Left ventricle myocardium superior (tissue), 1 donor: ENCODE data around the gene ARID1B. TPM values are rescaled to one million over a fixed set of nuclear protein-coding genes. Genes with fewer than 3 reads are reported as not detected.

Experiments
- ATAC-seq: fragments of 200-7000 bp; cut with Tn5 transposase; one replicate; pipeline ENCODE4 v1.9.1; 2020; ENCODE audit warnings: mild to moderate bottlenecking, moderate library complexity
- DNase-seq: peaks from one replicate; pipeline ENCODE4 v3.0.0-alpha.2; 2020
- intact Hi-C: fragments of 100-400 bp; cut with micrococcal nuclease; formaldehyde crosslinking; loops from one replicate; pipeline ENCODE4 v1.11.0; 2022
- total RNA-seq: library from RNA; stranded (reverse); fragmentation: NEBNext Ultra II Directional; extraction: Animal tissue kit (Norgen Biotek cat#: 25700); gene quantifications from one replicate; pipeline ENCODE4 v1.2.1, GENCODE V29; 2021
- donor health status: DM: no; HTN: yes; CAD: no; lungs with severe emphysema.

The ARID1B gene
- total RNA-seq, 1 donor from 2014 or later: 46.6 TPM

- no peak for ATAC-seq
- intact Hi-C loops: no loop called here
- no peak for DNase-seq
Observed at GRCh38 chr6:157064502-157064901, 287.3 kb downstream of the ARID1B start.

- DNase-seq (no peak), ATAC-seq (no peak)
- intact Hi-C loops: no loop called here
Observed at GRCh38 chr6:157065366-157065765, 288.2 kb downstream of the ARID1B start.

DNA sequence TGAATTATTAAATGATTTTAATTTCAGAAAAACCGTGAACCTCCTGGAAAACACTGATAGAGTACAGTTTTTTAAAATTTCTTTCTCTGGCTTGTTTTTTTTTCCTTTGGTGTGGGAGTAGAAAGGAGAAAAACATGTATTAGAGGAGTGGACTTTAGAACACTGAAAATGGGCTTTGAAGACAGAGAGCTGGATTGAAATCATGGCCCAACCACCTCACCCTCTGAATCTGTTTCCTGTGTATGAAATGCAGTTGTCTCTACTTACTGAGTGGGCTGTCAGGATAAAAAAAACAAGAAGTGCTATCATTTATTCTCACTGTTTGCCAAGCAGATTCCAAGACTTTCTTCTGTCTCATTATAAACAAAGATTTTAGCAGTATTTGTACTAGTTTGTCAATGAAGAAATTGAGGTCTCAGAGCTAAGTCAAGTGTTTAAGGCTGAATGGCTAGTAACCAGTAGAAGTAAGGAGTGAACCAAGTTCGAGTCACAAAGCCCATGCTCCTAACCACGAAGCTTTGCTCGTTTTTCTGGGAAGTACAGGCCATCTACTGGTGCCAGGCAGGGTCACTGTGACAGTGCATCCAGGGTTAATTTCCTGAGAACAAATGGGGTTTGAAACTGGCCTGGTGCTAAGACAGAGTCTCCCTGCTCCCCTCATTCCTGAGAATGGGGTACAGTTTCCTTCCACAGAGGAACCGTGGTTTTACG is 289.8 kb downstream of the ARID1B start:
- DNase-seq (no peak), ATAC-seq (peak; percentile 22)

GRCh38 chr6:157067507-157067906 is 290.3 kb downstream of the ARID1B start:
- no peak for DNase-seq
- no peak for ATAC-seq
- intact Hi-C loops: no loop called here

More for the DNA sequence above, 289.8 kb downstream of the ARID1B start:
- intact Hi-C loops: no loop called here

DNA sequence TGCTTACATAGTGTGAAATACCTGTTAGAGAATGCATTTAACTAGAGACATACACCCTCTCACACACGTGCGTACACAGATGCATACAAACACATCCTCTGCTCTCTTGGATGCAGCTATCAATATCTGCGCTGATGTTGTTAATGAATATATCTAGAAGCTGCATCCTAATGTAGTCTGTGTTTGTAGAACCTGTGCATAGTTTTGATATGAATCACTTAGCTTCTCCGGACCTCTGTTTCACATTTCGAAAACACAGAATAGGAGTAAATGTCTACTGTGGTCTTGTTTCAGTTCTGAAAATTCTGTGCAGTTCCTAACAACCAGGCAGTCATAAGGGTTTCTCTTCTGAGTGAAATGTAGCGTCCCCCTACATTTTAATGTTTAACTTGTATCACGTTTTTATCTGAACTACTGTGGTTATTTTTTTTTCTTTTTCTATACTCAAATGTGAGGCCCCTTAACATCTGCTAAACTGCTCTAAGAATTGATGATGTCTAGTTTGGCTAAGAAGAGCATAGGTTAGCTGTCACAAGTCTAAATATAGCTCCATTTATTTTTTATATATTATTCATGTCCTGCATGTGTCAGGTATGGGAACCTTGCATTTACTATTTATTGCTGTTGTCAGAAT is 291.6 kb downstream of the ARID1B start:
- no peak for ATAC-seq
- intact Hi-C loops: no loop called here
- no peak for DNase-seq

DNA sequence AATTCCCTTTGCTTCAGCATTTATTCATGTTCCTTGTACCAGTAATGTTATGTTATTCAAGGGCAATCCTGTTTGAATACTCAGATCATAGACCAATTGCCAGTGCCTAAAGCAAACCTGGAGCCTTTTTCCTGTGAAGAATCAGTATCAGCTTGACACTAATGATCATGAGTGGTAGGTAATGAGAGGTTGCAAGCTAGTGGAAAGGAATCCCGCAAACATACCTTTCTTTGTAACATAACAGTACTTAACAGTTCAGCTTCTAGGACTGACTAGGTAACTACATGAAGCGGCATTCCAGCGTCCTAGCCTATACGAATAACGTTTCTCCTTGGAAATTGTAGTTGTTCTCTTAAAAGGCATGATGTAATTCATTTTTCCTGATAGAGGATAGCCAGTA is 292.4 kb downstream of the ARID1B start:
- DNase-seq (no peak), ATAC-seq (no peak)
- intact Hi-C loops: no loop called here

DNA sequence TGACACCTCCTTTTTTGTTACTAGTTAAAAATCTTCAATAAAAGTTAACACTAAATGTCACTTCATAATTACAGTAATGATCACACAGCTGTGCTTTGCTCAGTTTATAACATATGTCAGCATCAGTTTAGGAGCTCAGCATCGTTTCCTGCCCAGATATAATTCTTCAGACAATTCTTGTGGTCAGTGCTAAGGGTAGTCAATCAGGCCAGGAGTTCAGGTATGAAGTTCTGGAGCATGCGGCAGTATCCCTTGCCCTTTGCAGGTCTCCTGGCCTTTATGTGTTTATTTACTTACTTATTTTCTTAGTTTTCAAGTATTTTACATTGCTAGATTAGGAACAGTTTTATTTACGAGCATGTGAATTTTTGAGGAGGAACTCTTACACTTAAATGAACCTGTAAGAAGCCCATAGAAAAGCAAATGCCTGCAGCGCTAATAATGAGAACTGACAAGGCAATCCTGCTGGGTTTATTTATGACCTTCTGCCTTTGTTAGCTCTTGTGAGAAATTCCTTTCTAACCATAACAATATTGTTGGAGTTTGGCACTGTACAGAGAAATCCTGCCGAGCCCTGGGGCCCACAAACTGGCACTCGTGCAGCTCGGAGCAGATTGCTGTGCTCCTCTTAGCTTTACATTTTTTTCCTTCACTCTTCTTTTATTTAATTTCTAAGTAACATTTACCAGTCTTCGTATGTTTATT is 293.4 kb downstream of the ARID1B start:
- intact Hi-C loops: no loop called here
- DNase-seq (no peak), ATAC-seq (no peak)

DNA sequence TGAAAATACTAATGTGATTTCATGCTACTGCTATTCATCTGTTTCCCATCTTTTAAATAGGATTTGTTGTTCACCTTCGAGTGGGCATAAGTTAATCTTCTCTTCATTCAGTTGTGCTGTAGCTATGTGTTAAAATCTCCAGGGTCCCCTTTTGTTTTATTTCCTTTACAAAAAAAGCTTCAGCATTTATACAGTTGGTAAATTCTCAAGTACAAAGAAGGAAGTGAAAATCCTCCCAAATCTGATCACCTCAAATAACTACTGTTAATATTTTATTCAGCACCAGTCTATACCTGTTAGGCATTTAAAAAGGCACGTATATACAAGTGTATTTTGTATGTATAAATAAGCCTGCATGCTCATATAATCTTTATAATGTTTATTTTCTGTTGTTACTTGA is 294.9 kb downstream of the ARID1B start:
- DNase-seq: no peak
- intact Hi-C loops: no loop called here
- ATAC-seq: no peak

- ATAC-seq (peak; percentile 27), DNase-seq (no peak)
- intact Hi-C loops: no loop called here
Observed at GRCh38 chr6:157073596-157073995, 296.4 kb downstream of the ARID1B start.

DNA sequence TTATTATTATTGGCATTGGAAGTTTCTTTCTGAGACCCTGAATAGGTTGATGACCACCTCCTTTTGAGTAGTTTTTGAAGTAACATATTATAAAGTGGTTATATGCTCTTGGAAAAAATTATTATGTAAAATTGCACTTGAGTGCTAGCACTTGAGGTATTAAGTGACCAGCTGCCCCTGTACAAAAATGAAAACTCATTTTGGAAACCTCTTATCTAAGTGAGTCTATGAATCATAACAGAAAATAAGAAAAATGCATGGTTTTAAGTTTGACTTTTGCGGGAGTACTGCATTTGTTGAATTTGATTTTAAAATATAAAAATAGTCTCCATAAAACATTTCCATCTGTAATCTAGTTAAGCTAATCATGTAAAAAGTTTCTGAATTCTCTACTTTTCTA is 297.8 kb downstream of the ARID1B start:
- intact Hi-C loops: no loop called here
- DNase-seq (no peak), ATAC-seq (peak; percentile 26)

- no peak for DNase-seq
- ATAC-seq: no peak
- intact Hi-C loops: no loop called here
Observed at GRCh38 chr6:157075549-157076450, 298.6 kb downstream of the ARID1B start.

- intact Hi-C loops: no loop called here
- ATAC-seq (no peak), DNase-seq (no peak)
Observed at GRCh38 chr6:157076451-157076822, 299.3 kb downstream of the ARID1B start.

DNA sequence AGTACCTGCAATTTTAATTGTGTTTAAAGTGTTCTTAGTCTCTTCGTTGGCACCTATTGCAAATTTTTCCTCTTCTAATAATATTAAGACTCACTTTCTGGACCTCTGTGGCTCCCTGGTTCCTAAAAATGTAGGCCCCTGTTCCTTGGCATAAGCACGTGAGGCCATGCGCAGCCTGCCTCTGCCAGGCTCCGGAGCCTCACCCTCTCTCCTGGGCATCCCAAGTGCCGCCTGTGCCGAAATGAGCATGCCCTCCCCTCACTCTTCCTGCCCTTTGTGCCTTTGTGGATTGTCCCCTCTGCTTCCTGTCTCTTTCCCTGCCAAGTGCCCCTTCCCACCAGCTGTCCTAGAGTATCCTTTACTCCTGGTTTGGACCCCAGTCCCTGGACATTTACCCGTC is 300.1 kb downstream of the ARID1B start:
- DNase-seq: no peak
- peak; percentile 16 for ATAC-seq
- intact Hi-C loops: no loop called here

GRCh38 chr6:157078326-157078725 is 301.1 kb downstream of the ARID1B start:
- intact Hi-C loops: no loop called here
- no peak for DNase-seq
- no peak for ATAC-seq

DNA sequence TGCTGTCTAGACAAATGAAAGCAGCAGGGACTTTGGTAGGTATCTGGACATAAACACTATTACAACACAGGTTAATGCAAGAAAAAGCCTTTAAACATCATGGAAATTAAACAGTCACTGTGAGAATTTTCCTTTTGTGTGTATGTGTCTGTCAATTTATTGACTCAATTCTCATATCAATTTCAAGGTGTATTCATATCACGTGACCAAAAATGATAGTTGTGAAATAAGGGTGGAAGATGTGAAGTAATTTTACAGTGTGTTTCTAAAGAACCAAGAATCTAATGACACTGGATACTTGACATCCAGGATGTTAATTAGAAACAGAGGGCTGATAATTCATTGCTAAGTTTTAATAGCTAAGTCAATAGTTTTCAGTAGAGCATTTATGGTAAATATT is 302.1 kb downstream of the ARID1B start:
- intact Hi-C loops: no loop called here
- ATAC-seq: no peak

GRCh38 chr6:157079771-157080170 is 302.6 kb downstream of the ARID1B start:
- DNase-seq: no peak
- intact Hi-C loops: no loop called here
- no peak for ATAC-seq

More for the DNA sequence above, 302.1 kb downstream of the ARID1B start:
- DNase-seq: no peak

DNA sequence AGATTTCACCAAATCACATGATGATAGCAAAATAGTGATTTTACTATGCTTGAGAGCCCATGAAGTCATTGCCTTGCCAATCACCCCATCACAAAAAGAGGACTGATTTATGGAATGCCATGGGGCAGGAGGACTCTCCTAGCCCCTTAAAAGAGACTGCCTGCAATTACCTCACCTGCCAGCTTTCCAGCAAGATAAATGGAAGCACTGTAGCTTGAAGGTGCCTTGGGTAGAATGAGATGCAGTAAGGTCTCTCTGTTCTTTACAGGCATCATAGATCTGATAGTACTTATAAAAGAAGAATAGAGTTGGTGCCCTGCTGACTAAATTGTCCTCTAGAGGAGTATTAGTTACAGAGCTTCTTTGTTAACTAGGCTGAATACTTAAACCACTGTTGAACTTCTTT is 303.8 kb downstream of the ARID1B start:
- ATAC-seq (no peak), DNase-seq (no peak)
- intact Hi-C loops: no loop called here

DNA sequence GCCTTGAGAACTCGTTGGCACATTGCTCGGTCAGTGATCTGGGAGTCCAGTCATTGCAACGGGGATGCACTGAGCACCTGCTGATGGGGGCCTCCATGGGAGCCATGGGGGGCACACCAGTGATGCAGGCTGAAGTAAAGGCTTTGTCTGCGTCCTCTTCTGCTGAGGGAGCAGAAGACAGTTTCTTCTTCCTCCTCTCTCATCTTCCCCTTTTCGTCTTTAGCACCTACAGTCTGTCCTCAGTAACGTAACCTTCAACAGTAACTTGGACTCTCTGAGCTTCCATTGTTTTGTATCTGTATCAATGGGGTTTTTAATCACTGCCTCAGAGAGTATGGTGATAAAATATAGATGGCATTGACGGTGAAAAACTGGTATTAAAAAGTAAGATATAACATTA is 306.2 kb downstream of the ARID1B start:
- no peak for ATAC-seq
- no peak for DNase-seq
- intact Hi-C loops: no loop called here

GRCh38 chr6:157086632-157087031 is 309.5 kb downstream of the ARID1B start:
- DNase-seq (no peak), ATAC-seq (no peak)
- intact Hi-C loops: no loop called here

DNA sequence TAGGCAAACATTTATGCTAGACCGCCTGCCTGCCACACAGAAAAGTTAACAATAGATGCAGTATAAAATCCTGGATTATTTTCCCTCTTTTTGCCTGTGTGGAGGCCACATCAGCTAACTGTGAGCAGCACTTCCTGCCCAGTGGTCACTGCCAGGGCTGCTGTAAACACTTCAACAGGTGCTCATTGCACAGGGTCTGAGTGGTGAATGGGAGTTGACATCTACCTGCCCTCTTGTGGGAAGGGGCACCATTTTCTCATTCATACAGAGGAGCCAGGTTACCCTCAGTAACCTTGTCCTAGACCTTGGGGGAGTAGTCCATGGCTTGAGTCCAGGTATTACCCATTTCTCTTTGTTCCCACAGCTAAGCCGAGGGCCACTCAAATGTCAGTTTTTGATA is 310.8 kb downstream of the ARID1B start:
- DNase-seq (peak; percentile 26), ATAC-seq (peak; percentile 24)
- intact Hi-C loops: no loop called here
